Fibroblast of the conjunctiva (primary cell): ENCODE results near the gene MISP3.

Source experiments
- DNase-seq: peaks from one replicate; pipeline ENCODE4 v3.0.0-alpha.2; 2010; ENCODE audit warnings: low read depth

MISP3 gene

DNA sequence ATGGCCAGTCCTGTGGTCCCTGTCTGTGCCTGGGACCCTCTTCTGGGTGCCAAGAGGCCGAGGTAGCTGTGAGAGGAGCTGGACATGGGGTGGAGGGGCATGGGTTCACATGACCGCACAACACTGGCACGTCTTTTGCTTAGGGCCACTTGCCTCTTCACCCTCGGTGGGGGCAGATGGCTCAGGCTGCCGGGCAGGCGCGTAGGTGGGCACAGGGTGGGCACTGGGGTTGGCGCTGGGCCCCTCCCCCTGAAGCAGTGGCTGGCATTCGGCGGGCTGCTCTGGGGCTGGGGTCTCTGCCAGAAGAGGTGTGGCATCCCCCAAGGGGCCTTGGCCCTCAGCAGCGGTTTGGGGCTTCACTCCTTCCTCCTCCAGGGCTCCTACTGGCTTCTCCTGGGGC is 19.1 kb upstream of the MISP3 start:
- no peak for DNase-seq

DNA sequence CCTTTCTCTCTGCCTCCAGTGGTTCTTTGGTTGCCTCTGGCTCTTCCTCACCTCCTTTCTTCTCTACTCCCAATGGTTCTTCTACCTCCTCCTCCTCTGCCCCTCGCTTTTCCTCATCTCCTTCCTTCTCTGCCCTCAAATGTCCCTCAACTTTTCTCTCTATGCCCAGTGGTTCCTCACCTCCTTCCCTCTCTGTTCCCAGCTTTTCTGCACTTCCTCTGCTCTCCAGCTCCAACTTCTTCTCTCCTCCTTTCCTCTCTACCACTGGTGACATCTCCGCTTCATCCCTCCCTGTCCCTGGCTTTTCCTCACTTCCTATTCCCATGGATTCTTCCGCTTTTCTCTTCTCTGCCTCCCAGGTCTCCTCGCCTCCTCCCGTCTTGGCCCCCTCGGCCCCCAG is 18.5 kb upstream of the MISP3 start:
- DNase-seq: no peak

DNA sequence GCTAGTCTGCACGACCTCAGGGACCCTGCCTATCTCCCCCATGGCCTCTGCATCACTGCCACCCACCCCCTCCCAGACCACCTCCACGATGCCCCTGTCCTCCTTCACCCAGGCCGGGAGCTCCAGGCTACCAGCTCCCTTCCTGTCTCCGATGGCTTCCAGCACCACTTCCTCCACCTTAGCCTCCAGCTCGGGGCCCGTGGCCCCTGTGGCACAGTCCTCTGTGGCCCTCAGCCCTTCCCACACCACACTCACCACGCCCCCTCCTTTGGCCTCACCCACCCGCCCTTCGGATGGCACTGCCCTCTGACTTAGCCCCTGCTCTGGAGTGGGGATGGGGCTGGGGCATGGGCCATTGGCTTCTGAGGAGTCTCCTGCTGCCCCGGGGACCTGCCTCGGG is 17.9 kb upstream of the MISP3 start:
- no peak for DNase-seq

DNA sequence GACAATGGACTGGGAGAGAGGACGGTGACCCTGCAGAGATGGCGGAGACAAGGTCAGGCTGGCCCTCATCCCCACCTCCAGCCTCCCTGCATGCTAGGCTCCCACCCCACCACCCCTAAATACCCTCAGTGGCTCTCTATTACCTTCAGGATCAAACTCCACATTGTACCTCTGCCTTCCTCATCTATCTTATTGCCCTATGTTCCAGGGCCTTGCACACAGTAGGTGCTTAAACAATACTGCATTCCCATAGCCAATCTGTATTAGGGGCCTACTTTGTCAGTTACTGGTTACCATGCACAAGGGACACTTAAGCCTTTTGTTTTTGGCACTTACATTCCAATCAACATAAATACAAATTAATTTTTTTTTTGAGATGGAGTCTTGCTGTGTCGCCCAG is 17.2 kb upstream of the MISP3 start:
- no peak for DNase-seq

DNA sequence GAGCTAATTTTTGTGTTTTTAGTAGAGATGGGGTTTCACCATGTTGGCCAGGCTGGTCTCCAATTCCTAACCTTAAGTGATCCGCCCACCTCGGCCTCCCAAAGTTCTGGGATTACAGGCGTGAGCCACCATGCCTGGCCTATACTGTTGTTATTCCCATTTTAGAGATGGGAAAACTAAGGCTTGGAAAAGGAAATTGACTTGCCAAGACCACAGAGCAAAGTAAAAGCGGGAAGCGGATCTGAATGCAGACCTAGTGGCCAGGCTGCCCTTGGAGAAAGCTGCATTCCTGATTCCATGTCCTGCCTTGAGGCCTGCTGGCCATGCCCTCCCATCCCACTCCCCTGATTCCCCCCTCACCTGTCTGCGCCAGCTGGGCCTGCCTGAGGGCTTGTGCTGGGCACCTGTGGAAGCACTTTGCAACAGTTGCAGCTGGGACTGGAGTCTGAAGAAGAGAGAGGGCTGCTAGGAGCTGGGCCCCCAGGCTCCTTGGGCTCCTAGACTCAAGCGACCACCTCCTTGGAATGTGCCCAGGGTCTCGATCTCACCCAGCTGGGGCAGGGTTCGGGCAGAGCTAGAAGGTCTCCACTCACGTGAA is 16.4 kb upstream of the MISP3 start:
- DNase-seq: no peak

DNA sequence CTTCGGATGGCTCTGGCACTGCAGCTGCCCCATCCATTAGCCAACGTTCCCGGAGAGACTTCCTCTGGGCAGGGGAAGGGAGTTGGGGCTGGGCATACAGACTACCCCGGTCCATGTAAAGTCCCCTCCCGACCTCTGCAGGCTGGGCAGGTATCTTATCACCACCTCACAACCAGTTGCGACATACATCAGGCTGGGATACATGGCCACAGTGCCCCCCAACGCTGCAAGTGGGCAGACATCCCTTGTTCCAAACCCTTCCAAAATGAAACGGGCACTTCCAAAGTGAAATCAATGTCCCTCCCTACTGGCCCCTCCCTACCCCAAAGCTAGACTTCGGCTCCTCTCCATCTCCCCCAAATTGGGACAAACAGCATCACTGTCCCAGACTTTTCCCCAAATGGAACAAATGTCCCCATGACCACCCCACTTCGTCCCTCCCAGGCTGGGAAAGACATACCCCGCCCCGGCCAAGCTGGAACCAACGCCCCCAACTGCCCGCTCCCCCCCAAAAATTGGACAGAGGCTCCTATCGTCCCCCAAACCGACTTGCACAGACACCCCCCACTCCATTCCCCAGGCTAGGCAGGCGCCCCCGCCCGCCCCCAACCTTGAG is 15.7 kb upstream of the MISP3 start:
- no peak for DNase-seq

DNA sequence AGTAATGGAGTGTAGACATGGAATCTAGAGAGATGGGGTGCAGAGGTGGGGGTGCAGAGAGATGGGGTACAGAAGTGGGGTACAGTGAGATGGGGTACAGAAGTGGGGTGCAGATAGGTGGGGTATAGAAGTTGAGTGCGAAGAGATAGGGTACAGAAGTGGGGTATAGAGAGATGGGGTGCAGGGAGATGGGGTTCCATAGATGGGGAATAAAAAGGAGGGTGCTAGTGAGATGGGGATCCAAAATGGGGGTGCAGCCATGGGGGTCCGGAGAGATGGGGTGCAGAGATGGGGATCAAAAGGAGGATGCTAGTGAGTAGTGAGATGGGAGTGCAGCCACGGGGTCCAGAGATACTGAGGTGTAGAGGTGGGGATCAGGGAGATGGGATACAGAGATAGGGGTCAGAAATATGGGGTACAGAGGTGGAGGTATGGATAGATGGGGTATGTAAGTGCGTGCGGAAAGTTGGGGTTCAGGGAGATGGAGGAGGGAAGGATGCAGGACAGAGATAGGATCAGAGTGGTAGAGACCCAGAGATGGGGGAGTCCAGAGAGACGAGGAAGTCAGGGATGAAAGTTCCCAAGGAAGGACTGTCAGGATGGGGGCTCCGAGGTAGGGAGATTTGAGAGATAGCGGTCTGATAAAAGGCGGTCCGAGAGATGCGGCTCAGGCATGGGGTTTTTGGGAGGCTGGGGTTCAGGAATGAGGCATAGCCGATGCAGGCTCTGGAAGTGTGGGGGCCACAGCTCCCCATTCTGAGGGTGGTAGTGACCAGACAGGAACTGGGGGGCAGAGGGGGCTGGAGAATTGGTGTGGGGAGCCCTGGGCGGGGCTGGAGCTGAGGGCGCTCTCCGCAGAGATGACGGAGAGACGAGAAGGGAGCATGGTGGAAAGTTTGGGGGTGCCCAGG is 14.1 kb upstream of the MISP3 start:
- DNase-seq: no peak

DNA sequence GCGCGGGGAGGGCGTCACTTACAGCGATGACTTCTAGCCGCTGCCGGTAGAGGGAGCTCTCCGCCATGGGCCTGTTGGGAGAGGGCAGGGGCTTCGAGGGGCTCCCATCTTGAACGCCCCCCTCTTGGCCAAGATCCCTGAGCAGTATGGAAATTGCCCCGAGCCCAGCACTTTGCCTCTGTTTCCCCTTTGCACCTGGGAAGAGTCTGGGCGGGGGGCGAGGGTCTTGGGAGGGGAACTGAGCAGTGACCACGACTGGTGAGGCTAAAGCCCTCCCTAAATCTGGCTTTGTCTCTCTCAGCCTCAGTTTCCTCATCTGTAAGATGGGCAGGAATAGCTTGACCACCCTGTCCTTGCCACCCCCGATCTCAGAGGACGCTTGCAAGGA is 13.5 kb upstream of the MISP3 start:
- no peak for DNase-seq

DNA sequence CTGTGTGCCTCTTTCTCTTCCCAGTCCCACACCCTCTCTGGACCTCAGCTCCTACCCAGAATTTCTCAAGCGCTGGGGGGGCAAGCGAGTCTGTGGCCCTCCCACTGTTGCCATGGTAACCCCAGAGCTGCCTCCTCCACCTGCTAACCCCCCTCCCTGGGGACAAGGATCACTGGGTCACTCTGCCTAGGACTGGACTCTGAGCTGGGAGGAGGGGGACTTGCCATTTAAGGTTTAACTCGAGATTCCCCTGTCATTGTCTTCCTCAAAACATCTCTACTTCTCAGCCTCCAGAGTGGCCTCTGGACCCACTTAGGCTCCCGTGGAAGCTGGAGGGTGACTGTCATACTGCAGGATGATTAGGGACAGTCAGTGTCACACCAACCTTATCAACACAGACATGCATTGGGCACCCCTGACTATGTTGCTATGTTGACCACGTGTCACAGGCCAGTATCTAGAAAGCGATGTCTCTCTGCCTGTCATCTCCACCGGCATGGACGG is 12.9 kb upstream of the MISP3 start:
- no peak for DNase-seq

DNA sequence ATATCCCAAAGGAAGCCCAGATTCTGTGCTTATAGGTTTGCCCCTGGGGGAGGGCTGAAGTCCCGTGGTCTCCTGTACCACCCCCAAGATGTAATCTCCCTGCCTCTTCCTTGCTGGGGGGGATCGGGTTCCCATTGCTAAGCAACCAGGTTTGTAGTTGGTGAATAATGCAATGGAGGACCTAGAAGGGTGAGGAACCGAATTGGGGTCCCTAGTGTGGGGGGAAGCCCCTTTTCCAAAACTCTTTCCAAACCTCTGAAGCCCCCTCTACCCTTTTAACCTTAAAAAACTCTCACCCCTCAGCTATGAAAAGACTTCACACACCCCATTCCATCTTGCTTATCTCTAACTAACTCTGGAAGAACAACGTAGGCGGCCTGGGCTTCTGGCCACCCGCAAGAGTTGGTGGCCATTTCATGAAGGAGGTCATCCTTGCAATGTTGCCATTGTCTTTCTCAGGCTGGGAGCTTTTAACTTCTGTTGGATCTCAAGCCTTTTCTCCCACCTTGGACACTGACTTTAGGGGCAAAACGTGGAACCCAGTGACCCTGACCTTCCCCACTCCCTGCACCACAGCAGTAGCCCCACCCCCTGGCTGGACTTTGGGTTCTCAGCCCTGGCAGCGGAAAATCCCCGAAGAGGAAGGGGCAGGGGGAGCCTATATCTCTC is 11.4 kb upstream of the MISP3 start:
- DNase-seq: no peak

DNA sequence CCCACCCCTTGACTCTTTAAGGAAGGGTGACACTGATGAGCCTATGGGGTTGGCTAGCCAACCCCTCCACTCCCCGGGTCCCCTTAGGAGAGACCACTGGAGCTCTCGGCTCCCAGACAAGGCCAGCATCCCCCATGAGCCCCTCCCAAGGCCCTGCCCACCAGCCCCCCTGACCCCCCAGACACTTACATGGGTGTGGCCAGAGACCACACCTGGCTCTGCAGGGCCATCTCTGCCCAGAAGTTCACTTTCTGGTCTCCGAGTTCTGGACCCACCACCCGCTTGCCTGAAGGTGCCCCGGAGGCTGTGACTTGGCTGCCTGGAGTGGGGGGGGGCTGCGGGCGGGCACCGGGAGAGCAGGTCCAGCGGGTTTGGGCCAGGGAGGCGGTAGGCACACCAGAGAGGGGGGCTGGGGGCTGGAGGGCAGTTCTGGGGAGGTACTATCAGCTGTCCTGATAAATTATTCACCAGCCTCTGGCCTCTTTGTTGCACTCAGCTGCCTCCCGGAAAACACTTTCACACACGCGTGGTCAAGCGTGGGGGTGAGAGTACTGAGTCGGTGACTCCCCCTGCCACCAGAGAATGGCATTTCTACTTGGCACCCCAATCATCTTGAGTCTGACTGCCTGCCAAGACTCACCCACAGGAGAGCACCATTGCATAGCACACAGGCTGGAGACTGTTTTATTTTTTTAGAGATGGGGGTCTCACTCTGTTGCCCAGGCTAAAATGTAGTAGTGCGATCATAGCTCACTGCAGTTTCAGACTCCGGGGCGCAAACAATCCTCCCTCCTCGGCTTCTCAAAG is 10.6 kb upstream of the MISP3 start, which contains the start of gene PALM3:
Gene PALM3 (minus strand): TSS at position 326 of the 807 bp plus-strand sequence. CDS start 96 bp downstream, at position 230.
- no peak for DNase-seq

DNA sequence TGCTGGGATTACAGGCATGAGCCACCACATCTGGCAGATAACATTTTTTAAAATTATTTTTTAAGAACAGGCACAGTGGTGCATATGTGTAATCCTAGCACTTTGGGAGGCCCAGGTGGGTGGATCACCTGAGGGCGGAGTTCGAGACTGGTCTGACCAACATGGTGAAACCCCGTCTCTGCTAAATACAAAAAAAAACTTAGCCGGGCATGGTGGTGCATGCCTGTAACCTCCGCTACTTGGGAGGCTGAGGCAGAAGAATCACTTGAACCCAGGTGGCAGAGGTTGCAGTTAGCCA is 10.1 kb upstream of the MISP3 start:
- no peak for DNase-seq

DNA sequence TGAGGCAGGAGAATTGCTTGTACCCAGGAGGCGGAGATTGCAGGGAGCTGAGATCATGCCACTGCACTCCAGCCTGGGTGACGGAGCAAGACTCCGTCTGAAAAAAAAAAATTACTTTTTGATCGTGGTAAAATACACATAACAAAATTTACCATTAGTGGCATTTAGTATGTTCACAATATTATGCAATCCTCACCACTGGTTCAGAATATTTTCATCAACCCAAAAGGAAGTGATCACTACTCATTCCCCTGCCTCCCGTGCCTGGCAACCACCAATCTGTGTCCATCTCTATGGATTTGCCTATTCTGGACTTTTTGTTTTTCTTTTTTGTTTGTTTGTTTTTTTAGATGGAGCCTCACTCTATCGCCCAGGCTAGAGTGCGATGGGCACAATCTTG is 9.5 kb upstream of the MISP3 start:
- DNase-seq: no peak

DNA sequence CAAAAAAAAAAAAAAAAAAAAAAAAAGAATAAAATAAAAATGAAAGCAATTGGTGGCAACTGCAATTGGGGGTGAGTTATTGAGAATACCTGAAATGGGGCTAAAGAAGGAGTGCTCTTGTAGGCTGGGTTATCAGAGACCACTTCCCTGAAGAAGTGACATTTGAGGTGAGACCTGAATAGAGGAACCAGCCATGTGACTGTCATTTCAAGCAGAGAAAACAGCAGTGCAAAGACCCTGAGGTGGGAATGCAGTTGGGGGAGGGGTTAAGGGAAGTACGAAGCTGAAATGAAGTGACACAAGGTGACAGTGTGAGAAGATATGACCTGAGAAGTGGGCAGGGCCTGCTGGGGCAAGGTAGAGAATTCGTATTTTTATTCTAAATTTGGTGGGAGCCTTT is 6.5 kb upstream of the MISP3 start:
- DNase-seq: no peak

DNA sequence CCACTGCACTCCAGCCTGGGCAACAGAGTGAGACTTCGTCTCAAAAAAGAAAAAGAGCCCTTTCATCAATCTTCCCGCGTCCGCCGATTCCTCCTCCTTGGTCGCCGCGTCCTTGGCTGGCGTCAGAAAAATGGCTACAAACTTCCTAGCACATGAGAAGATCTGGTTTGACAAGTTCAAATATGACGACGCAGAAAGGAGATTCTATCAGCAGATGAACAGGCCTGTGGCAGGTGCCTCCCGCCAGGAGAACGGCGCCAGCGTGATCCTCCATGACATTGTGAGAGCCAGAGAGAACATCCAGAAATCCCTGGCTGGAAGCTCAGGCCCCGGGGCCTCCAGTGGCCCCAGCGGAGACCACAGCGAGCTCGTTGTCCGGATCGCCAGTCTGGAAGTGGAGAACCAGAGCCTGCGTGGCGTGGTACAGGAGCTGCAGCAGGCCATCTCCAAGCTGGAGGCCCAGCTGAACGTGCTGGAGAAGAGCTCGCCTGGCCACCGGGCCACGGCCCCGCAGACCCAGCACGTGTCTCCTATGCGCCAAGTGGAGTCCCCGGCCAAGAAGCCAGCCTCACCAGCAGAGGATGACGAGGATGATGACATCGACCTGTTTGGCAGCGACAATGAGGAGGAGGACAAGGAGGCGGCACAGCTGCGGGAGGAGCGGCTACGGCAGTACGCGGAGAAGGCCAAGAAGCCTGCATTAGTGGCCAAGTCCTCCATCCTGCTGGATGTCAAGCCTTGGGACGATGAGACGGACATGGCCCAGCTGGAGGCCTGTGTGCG is 2.1 kb upstream of the MISP3 start:
- no peak for DNase-seq

DNA sequence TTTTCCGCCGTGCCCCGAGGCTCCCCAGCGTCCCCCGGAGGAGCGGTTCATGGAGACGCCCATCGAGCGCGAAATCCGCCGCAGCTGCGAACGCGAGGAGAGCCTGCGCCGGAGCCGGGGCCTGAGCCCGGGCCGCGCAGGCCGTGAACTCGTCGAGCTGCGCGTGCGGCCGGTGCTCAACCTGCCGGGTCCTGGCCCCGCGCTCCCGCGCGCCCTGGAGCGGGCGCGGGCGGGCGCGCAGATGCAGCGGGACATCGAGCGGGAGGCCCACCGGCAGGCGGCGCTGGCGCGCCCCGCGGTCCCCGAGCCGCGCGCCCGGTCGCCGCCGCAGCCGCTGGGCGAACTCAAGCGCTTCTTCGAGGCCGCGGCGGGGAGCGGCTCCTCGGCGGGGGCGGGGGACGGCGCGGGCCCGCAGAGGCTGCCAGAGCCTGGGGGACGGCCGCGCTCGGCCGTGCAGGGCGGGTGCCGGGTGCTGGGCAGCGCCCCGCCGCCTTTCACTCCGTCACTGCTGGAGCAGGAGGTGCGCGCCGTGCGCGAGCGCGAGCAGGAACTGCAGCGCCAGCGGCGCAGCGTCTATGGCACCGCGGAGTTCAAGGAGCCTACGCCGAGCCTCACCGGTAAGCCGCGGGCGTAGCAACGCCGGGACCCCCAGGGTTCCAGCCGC is 807 bp downstream of the MISP3 start:
- DNase-seq: peak; percentile 38

DNA sequence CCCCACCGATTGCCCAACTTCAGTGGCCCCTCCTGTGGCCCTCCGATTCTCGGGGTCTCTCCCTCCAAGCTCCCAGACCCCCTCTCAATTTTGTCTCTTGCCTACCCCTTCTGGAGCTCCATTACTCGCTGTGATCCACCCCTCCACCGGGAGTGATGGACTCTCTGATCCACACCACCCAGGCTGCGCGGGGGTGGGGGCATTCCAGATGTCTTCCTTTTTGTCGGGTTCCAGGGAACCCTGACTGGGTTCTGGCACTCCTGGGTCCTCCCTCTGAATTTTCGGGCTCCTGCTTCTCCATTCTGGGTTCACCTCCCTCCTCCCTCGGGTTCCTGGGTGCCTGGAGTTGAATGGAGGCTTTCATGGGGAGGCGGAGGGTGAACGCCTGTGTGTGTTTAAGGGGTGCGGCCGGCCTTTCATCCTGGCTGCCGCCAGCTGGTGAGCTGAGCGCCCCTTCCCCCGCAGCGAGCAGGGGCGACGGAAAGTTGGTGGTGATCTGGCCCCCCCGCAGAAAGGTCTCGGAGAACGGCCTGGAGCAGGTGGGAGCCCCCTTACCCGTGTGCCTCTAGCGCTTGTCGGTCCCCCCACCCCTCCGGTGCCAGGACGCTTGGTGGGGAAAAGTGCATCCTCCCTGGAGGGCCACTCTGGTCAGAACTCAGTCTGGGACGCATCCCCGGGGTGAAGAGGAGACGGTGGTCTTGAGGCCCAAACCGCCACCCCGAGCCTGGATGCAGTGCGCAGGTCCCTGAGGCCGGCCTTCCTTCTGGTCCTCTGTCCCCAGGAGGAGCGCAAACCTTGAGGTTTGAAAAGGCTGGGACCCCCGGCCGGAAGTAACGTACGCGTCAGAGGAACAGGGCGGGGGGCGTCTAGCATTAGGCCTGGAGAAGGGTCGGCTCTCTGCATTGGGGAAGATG is 1.6 kb downstream of the MISP3 start:
- no peak for DNase-seq

DNA sequence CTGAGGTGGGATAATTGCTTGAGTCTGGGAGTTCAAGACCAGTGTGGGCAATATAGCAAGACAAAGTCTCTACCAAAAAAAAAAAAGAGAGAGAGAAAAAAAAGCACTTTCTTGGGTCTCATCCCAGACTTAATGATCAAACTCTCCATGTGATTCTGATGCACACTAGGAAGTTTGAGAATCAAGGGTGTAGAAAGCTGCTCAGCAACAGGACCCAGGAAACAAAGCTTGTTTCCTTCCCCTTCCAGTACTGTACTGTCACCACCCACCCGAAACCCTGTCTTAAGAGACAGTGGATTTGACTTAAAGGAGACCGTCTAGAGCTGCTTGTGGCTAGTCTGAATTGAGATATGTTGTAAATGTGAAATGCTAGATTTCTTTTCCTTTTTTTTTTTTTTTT is 5.8 kb downstream of the MISP3 start:
- no peak for DNase-seq
